ENCODE measurements around the gene SH3BP2. TPM values are rescaled to one million over a fixed set of nuclear protein-coding genes. Genes with fewer than 3 reads are reported as not detected.

Gene SH3BP2
- polyA plus RNA-seq, 3 donors = 19.1 to 478 (median 26.9) TPM

DNA sequence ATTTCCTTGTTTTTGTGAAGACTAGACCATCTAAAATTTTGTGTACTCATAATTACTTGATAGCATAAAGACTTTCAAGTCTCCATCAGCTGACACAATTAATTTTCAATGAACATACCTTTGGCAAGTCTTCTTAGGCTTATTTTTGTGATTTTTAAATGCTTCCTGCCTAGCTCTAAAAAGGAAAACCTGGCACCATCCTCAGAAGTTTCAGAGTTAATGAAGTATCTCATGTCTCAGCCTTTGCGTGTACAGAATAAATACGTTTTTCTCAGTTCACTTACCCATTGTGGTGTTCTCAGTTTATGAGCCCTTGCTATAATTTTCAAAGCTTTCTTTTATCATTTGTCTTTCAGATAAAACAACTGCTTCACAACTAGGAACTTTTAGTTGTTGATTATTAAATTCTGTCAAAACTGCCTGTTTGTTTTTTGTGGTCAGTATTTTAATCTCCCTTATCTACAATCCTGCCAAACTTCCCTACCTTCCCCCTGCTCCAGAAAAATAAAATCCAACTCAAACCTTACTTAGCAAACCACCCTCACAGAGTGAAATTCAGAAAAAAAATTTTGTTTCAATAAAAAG lies 72.4 kb downstream of the SH3BP2 start:
- Histone ChIP-seq H2AFZ (ENCODE audit: insufficient read depth, low read depth, low read length, poor library complexity, severe bottlenecking) (no peak overlapping the region), H3K9ac (ENCODE audit: insufficient read depth, low read length, poor library complexity, severe bottlenecking) (no peak overlapping the region), H3K9me3 (replicated peaks in 1 of 2; ENCODE audit: control insufficient read depth in 1 of 2, insufficient read depth in 1 of 2, low read length in 2 of 2) (no peaks in the 10 kb centered on the region), H3K4me1 (ENCODE audit: control insufficient read depth in 1 of 2, insufficient read depth in 2 of 2, low read length in 2 of 2) (peaks cover 27 to 29% of the 10 kb centered on the region in 2 donors), H3K4me3 (replicated peaks in 1 of 3; ENCODE audit: low read depth in 2 of 3, low read length in 3 of 3) (no peak overlapping the region), H3K36me3 (replicated peaks in 1 of 2; ENCODE audit: control insufficient read depth in 1 of 2, insufficient read depth in 2 of 2, low read length in 2 of 2) (peaks cover 0 to 14% of the 10 kb centered on the region in 2 donors), H4K20me1 (ENCODE audit: insufficient read depth, low read length) (peaks cover 99% of the 10 kb centered on the region), H3K4me2 (replicated peaks; ENCODE audit: extremely low read depth, low read length, poor library complexity, severe bottlenecking) (no peak overlapping the region), H3K27me3 (ENCODE audit: control insufficient read depth in 2 of 2, insufficient read depth in 2 of 2, low read length in 2 of 2) (no peaks in the 10 kb centered on the region), H3K79me2 (ENCODE audit: insufficient read depth, low read length) (peaks cover 100% of the 10 kb centered on the region), H3K27ac (ENCODE audit: low read depth in 1 of 2, low read length in 2 of 2) (no peak overlapping the region)
- no peak overlapping the region for H3K4me3 Mint-ChIP-seq
- no peaks in the 10 kb centered on the region for H3K9me3 Mint-ChIP-seq
- DNase-seq = no peak
- H3K36me3 Mint-ChIP-seq = peaks cover 17 to 34% of the 10 kb centered on the region in 2 donors
- no CpG with 5 or more reads among the region's 2 CpGs for WGBS (ENCODE audit: insufficient coverage)
- intact Hi-C loops (cut with micrococcal nuclease) = no loop called here
- peak overlapping the region in 2 of 7 donors; percentile 28 to 51 for H3K27ac Mint-ChIP-seq
- no peaks in the 10 kb centered on the region for H3K27me3 Mint-ChIP-seq (ENCODE audit: low read depth in 3 of 3)
- H3K4me1 Mint-ChIP-seq = peaks cover 55% of the 10 kb centered on the region
- TF ChIP-seq, protein P1, sequence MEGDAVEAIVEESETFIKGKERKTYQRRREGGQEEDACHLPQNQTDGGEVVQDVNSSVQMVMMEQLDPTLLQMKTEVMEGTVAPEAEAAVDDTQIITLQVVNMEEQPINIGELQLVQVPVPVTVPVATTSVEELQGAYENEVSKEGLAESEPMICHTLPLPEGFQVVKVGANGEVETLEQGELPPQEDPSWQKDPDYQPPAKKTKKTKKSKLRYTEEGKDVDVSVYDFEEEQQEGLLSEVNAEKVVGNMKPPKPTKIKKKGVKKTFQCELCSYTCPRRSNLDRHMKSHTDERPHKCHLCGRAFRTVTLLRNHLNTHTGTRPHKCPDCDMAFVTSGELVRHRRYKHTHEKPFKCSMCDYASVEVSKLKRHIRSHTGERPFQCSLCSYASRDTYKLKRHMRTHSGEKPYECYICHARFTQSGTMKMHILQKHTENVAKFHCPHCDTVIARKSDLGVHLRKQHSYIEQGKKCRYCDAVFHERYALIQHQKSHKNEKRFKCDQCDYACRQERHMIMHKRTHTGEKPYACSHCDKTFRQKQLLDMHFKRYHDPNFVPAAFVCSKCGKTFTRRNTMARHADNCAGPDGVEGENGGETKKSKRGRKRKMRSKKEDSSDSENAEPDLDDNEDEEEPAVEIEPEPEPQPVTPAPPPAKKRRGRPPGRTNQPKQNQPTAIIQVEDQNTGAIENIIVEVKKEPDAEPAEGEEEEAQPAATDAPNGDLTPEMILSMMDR (IDR thresholded peaks at IDR 0.05) = no peak

DNA sequence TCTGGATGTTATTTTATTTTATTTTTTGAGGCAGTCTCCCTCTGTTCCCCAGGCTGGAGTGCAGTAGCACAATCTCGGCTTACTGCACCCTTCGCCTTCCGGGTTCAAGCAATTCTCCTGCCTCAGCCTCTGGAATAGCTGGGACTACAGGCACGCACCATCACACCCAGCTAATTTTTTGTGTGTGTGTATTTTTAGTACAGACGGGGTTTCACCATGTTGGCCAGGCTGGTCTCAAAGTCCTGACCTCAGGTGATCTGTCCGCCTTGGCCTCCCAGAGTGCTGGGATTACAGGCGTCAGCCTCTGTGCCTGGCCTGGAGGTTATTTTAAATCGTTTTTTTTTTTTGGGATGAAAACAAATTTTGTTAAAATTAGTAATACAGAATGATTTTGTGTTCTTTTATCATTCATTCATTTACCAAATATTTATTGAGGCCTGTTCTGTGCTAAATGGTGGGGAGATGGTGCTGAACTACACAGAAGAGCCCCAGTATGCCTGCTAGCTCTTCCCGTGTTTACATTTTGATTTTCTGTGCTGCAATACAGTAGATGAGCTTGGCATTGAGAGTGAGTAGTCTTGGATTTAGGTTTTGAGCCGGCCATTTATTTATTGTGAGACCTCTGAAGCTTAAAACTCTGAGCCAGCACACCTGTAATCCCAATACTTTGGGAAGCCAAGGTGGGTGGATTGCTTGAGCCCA lies 73.4 kb downstream of the SH3BP2 start:
- no peak overlapping the region for H3K4me2 ChIP-seq (replicated peaks; ENCODE audit: extremely low read depth, low read length, poor library complexity, severe bottlenecking)
- H2AFZ ChIP-seq (ENCODE audit: insufficient read depth, low read depth, low read length, poor library complexity, severe bottlenecking) = no peak overlapping the region
- H4K20me1 ChIP-seq (ENCODE audit: insufficient read depth, low read length) = peaks cover 99% of the 10 kb centered on the region
- intact Hi-C loops (cut with micrococcal nuclease) = no loop called here
- no peak overlapping the region for H3K4me3 ChIP-seq (replicated peaks in 1 of 3; ENCODE audit: low read depth in 2 of 3, low read length in 3 of 3)
- no peaks in the 10 kb centered on the region for H3K27me3 ChIP-seq (ENCODE audit: control insufficient read depth in 2 of 2, insufficient read depth in 2 of 2, low read length in 2 of 2)
- peaks cover 22 to 23% of the 10 kb centered on the region in 2 donors for H3K4me1 ChIP-seq (ENCODE audit: control insufficient read depth in 1 of 2, insufficient read depth in 2 of 2, low read length in 2 of 2)
- no peak overlapping the region for H3K4me3 Mint-ChIP-seq
- no peaks in the 10 kb centered on the region for H3K27me3 Mint-ChIP-seq (ENCODE audit: low read depth in 3 of 3)
- H3K9me3 Mint-ChIP-seq = no peaks in the 10 kb centered on the region
- H3K36me3 Mint-ChIP-seq = peaks cover 17 to 40% of the 10 kb centered on the region in 2 donors
- peaks cover 100% of the 10 kb centered on the region for H3K79me2 ChIP-seq (ENCODE audit: insufficient read depth, low read length)
- no peak for DNase-seq
- no peak overlapping the region for H3K27ac ChIP-seq (ENCODE audit: low read depth in 1 of 2, low read length in 2 of 2)
- H3K36me3 ChIP-seq (replicated peaks in 1 of 2; ENCODE audit: control insufficient read depth in 1 of 2, insufficient read depth in 2 of 2, low read length in 2 of 2) = peaks cover 0 to 14% of the 10 kb centered on the region in 2 donors
- peak overlapping the region in 1 of 7 donors; percentile 47 for H3K27ac Mint-ChIP-seq
- TF ChIP-seq, protein P1 (IDR thresholded peaks at IDR 0.05) = no peak
- no peak overlapping the region for H3K9ac ChIP-seq (ENCODE audit: insufficient read depth, low read length, poor library complexity, severe bottlenecking)
- no peaks in the 10 kb centered on the region for H3K9me3 ChIP-seq (replicated peaks in 1 of 2; ENCODE audit: control insufficient read depth in 1 of 2, insufficient read depth in 1 of 2, low read length in 2 of 2)
- WGBS (ENCODE audit: insufficient coverage) = no CpG with 5 or more reads among the region's 10 CpGs
- H3K4me1 Mint-ChIP-seq = peaks cover 53% of the 10 kb centered on the region
